ENCODE results near the gene OR51A4.

- TF ChIP-seq CTCF (IDR thresholded peaks at IDR 0.05) (no peak), POLR2A (IDR thresholded peaks at IDR 0.05) (no peak), POLR2AphosphoS5 (IDR thresholded peaks at IDR 0.05) (no peak)
Observed at GRCh38 chr11:4994551-4994950, 47.1 kb upstream of the OR51A4 start, which contains the start of gene OR51L1.

All from stomach (tissue), 4 donors.